HG03135 (cell line): ENCODE results near the gene ACOXL.
A peak's percentile ranks its signal among the peaks of the same experiment; 100 is the strongest.

Experiments
- ATAC-seq: cut with Tn5 transposase; IDR thresholded peaks from one replicate; pipeline ENCODE4 v1.9.1; 2021; ENCODE audit warnings: mild to moderate bottlenecking, moderate library complexity; ENCODE audit not compliant: unreplicated experiment

Gene ACOXL

GRCh38 chr2:110994250-110994961, 262.0 kb downstream of the ACOXL start:
- ATAC-seq = no peak

GRCh38 chr2:110995911-110996310, 263.5 kb downstream of the ACOXL start:
- no peak for ATAC-seq

GRCh38 chr2:110997331-110998045, 265.1 kb downstream of the ACOXL start:
- no peak for ATAC-seq

- ATAC-seq = no peak
Observed at GRCh38 chr2:110998311-110998710, 265.9 kb downstream of the ACOXL start.

GRCh38 chr2:110999626-111000025, 267.3 kb downstream of the ACOXL start:
- ATAC-seq = no peak

- no peak for ATAC-seq
Observed at GRCh38 chr2:111005307-111005706, 272.9 kb downstream of the ACOXL start.

GRCh38 chr2:111005821-111006220, 273.4 kb downstream of the ACOXL start:
- no peak for ATAC-seq

GRCh38 chr2:111007757-111008688, 275.6 kb downstream of the ACOXL start:
- ATAC-seq = no peak

GRCh38 chr2:111011218-111011617, 278.8 kb downstream of the ACOXL start:
- no peak for ATAC-seq

GRCh38 chr2:111015283-111015995, 283.1 kb downstream of the ACOXL start:
- ATAC-seq = no peak

- no peak for ATAC-seq
Observed at GRCh38 chr2:111017034-111017622, 284.8 kb downstream of the ACOXL start.

- no peak for ATAC-seq
Observed at GRCh38 chr2:111017909-111018308, 285.5 kb downstream of the ACOXL start.

GRCh38 chr2:111019381-111019780, 287.0 kb downstream of the ACOXL start:
- no peak for ATAC-seq

GRCh38 chr2:111022633-111023032, 290.3 kb downstream of the ACOXL start:
- ATAC-seq = no peak

- no peak for ATAC-seq
Observed at GRCh38 chr2:111024496-111024895, 292.1 kb downstream of the ACOXL start.

GRCh38 chr2:111025288-111025687, 292.9 kb downstream of the ACOXL start:
- ATAC-seq = no peak

- no peak for ATAC-seq
Observed at GRCh38 chr2:111028720-111029119, 296.3 kb downstream of the ACOXL start.

GRCh38 chr2:111029181-111029927, 297.0 kb downstream of the ACOXL start:
- ATAC-seq = no peak

GRCh38 chr2:111030260-111030891, 298.0 kb downstream of the ACOXL start:
- peak; percentile 69 for ATAC-seq
